ENCODE measurements around the gene ACTR1B. TPM values are rescaled to one million over a fixed set of nuclear protein-coding genes. Genes with fewer than 3 reads are reported as not detected.
"Not testable (repeated sequence)": the region's sequence is repeated elsewhere in the genome, so short reads cannot be mapped to it uniquely, and the experiment has no call there.

The ACTR1B gene
- total RNA-seq = 54.4 and 56.6 TPM in 2 replicates
- long read RNA-seq, transcript ACTR1B-201 (11 exons, 2,243 nt) = major isoform, 10 of 18 reads
- long read RNA-seq, partial matches to known transcripts = 4 of 18 reads
- long read RNA-seq, other reads (novel, unspliced or antisense) = 4 of 18 reads

GRCh38 chr2:97663962-97664635 lies at the start of gene ACTR1B:
Gene ACTR1B (minus strand): TSS chr2:97664044. CDS start chr2:97663890, 154 bp downstream.
- peak within 1 kb of the TSS; percentile 98 for H3K27ac Mint-ChIP-seq (ENCODE audit: unreplicated experiment)
- no peaks in the 10 kb centered on the region for H3K27me3 Mint-ChIP-seq (ENCODE audit: unreplicated experiment)
- H3K4me3 Mint-ChIP-seq (ENCODE audit: unreplicated experiment) = peak within 1 kb of the TSS; percentile 86
- TF ChIP-seq, protein P1, sequence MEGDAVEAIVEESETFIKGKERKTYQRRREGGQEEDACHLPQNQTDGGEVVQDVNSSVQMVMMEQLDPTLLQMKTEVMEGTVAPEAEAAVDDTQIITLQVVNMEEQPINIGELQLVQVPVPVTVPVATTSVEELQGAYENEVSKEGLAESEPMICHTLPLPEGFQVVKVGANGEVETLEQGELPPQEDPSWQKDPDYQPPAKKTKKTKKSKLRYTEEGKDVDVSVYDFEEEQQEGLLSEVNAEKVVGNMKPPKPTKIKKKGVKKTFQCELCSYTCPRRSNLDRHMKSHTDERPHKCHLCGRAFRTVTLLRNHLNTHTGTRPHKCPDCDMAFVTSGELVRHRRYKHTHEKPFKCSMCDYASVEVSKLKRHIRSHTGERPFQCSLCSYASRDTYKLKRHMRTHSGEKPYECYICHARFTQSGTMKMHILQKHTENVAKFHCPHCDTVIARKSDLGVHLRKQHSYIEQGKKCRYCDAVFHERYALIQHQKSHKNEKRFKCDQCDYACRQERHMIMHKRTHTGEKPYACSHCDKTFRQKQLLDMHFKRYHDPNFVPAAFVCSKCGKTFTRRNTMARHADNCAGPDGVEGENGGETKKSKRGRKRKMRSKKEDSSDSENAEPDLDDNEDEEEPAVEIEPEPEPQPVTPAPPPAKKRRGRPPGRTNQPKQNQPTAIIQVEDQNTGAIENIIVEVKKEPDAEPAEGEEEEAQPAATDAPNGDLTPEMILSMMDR (IDR thresholded peaks at IDR 0.05) = peak; percentile 78
- H3K36me3 Mint-ChIP-seq (ENCODE audit: unreplicated experiment) = no peaks in the 10 kb centered on the region
- peak; percentile 99 for DNase-seq (ENCODE audit: extremely low spot score, unreplicated experiment)
- H3K4me1 Mint-ChIP-seq (ENCODE audit: unreplicated experiment) = peaks cover 33% of the 10 kb centered on the region
- no peaks in the 10 kb centered on the region for H3K9me3 Mint-ChIP-seq (ENCODE audit: unreplicated experiment)

- H3K36me3 Mint-ChIP-seq (ENCODE audit: unreplicated experiment) = no peaks in the 10 kb centered on the region
- H3K4me3 Mint-ChIP-seq (ENCODE audit: unreplicated experiment) = no peak overlapping the region
- no peaks in the 10 kb centered on the region for H3K9me3 Mint-ChIP-seq (ENCODE audit: unreplicated experiment)
- no peak for DNase-seq (ENCODE audit: extremely low spot score, unreplicated experiment)
- peaks cover 7% of the 10 kb centered on the region for H3K27me3 Mint-ChIP-seq (ENCODE audit: unreplicated experiment)
- H3K27ac Mint-ChIP-seq (ENCODE audit: unreplicated experiment) = no peak overlapping the region
- H3K4me1 Mint-ChIP-seq (ENCODE audit: unreplicated experiment) = peaks cover 2% of the 10 kb centered on the region
- TF ChIP-seq, protein P1 (IDR thresholded peaks at IDR 0.05) = no peak
Observed at GRCh38 chr2:97712693-97713295, 49.0 kb upstream of the ACTR1B start.

GRCh38 chr2:97712175-97712574 lies 48.3 kb upstream of the ACTR1B start:
- not testable (repeated sequence) for H3K4me3 Mint-ChIP-seq (ENCODE audit: unreplicated experiment); H3K27ac Mint-ChIP-seq (ENCODE audit: unreplicated experiment); H3K36me3 Mint-ChIP-seq (ENCODE audit: unreplicated experiment); DNase-seq (ENCODE audit: extremely low spot score, unreplicated experiment); H3K9me3 Mint-ChIP-seq (ENCODE audit: unreplicated experiment); H3K4me1 Mint-ChIP-seq (ENCODE audit: unreplicated experiment); H3K27me3 Mint-ChIP-seq (ENCODE audit: unreplicated experiment)

DNA sequence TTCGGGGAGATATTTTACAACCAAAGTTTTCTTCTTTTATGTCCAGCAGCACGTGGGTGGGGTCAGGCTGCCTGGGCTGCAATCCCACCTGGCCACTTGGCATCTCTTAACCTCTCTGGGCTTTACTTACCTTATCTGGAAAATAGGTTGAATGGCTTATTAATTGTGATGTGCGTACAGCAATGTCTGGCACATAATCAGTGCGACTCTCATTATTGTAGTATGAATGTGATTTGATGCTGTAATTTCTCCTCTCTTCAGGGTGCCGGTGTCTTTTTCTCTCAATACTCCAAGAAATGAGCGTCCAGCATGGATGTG lies 47.5 kb upstream of the ACTR1B start:
- H3K9me3 Mint-ChIP-seq (ENCODE audit: unreplicated experiment) = no peaks in the 10 kb centered on the region
- H3K4me3 Mint-ChIP-seq (ENCODE audit: unreplicated experiment) = no peak overlapping the region
- H3K27ac Mint-ChIP-seq (ENCODE audit: unreplicated experiment) = no peak overlapping the region
- no peaks in the 10 kb centered on the region for H3K36me3 Mint-ChIP-seq (ENCODE audit: unreplicated experiment)
- TF ChIP-seq, protein P1 (IDR thresholded peaks at IDR 0.05) = no peak
- H3K4me1 Mint-ChIP-seq (ENCODE audit: unreplicated experiment) = peaks cover 2% of the 10 kb centered on the region
- peaks cover 4% of the 10 kb centered on the region for H3K27me3 Mint-ChIP-seq (ENCODE audit: unreplicated experiment)
- no peak for DNase-seq (ENCODE audit: extremely low spot score, unreplicated experiment)

- Mint-ChIP-seq H3K9me3 (ENCODE audit: unreplicated experiment) (no peaks in the 10 kb centered on the region), H3K27ac (ENCODE audit: unreplicated experiment) (no peak overlapping the region), H3K4me3 (ENCODE audit: unreplicated experiment) (no peak overlapping the region), H3K36me3 (ENCODE audit: unreplicated experiment) (no peaks in the 10 kb centered on the region), H3K27me3 (ENCODE audit: unreplicated experiment) (peaks cover 2% of the 10 kb centered on the region), H3K4me1 (ENCODE audit: unreplicated experiment) (peaks cover 2% of the 10 kb centered on the region)
- TF ChIP-seq, protein P1 (IDR thresholded peaks at IDR 0.05) = no peak
- DNase-seq (ENCODE audit: extremely low spot score, unreplicated experiment) = no peak
Observed at GRCh38 chr2:97708608-97709007, 44.8 kb upstream of the ACTR1B start.
